ENCODE results near the gene TCF4.

Gene TCF4

GRCh38 chr18:55455938-55456337, 132.1 kb downstream of the TCF4 start:
- no peak overlapping the region for H3K4me3 ChIP-seq (ENCODE audit: low read depth, low read length)
- DNase-seq (ENCODE audit: low read depth), result peak; percentile 26

GRCh38 chr18:55453186-55453585, 134.8 kb downstream of the TCF4 start:
- H3K4me3 ChIP-seq (ENCODE audit: low read depth, low read length), result no peak overlapping the region
- DNase-seq (ENCODE audit: low read depth), result no peak

- H3K4me3 ChIP-seq (ENCODE audit: low read depth, low read length), result no peak overlapping the region
- peak; percentile 6 for DNase-seq (ENCODE audit: low read depth)
Measured at GRCh38 chr18:55452123-55452611, 135.8 kb downstream of the TCF4 start.

GRCh38 chr18:55449412-55450140, 138.4 kb downstream of the TCF4 start:
- H3K4me3 ChIP-seq (ENCODE audit: low read depth, low read length), result no peak overlapping the region
- DNase-seq (ENCODE audit: low read depth), result no peak

- no peak for DNase-seq (ENCODE audit: low read depth)
- no peak overlapping the region for H3K4me3 ChIP-seq (ENCODE audit: low read depth, low read length)
Measured at GRCh38 chr18:55448420-55448819, 139.6 kb downstream of the TCF4 start.

GRCh38 chr18:55447672-55448018, 140.3 kb downstream of the TCF4 start:
- no peak overlapping the region for H3K4me3 ChIP-seq (ENCODE audit: low read depth, low read length)
- DNase-seq (ENCODE audit: low read depth), result no peak

GRCh38 chr18:55446996-55447671, 140.9 kb downstream of the TCF4 start:
- DNase-seq (ENCODE audit: low read depth), result no peak
- H3K4me3 ChIP-seq (ENCODE audit: low read depth, low read length), result no peak overlapping the region

GRCh38 chr18:55444536-55444935, 143.5 kb downstream of the TCF4 start:
- no peak for DNase-seq (ENCODE audit: low read depth)
- no peak overlapping the region for H3K4me3 ChIP-seq (ENCODE audit: low read depth, low read length)

GRCh38 chr18:55443776-55444175, 144.2 kb downstream of the TCF4 start:
- H3K4me3 ChIP-seq (ENCODE audit: low read depth, low read length), result no peak overlapping the region
- DNase-seq (ENCODE audit: low read depth), result no peak

- no peak for DNase-seq (ENCODE audit: low read depth)
- H3K4me3 ChIP-seq (ENCODE audit: low read depth, low read length), result no peak overlapping the region
Measured at GRCh38 chr18:55442561-55442960, 145.4 kb downstream of the TCF4 start.

GRCh38 chr18:55440988-55441387, 147.0 kb downstream of the TCF4 start:
- H3K4me3 ChIP-seq (ENCODE audit: low read depth, low read length), result no peak overlapping the region

GRCh38 chr18:55439056-55439455, 148.9 kb downstream of the TCF4 start:
- H3K4me3 ChIP-seq (ENCODE audit: low read depth, low read length), result no peak overlapping the region
- DNase-seq (ENCODE audit: low read depth), result no peak

More at GRCh38 chr18:55440988-55441387, 147.0 kb downstream of the TCF4 start:
- DNase-seq (ENCODE audit: low read depth), result no peak

GRCh38 chr18:55435592-55435991, 152.4 kb downstream of the TCF4 start:
- DNase-seq (ENCODE audit: low read depth), result no peak
- H3K4me3 ChIP-seq (ENCODE audit: low read depth, low read length), result no peak overlapping the region

GRCh38 chr18:55433648-55434047, 154.3 kb downstream of the TCF4 start:
- DNase-seq (ENCODE audit: low read depth), result no peak
- no peak overlapping the region for H3K4me3 ChIP-seq (ENCODE audit: low read depth, low read length)

GRCh38 chr18:55433140-55433539, 154.9 kb downstream of the TCF4 start:
- H3K4me3 ChIP-seq (ENCODE audit: low read depth, low read length), result no peak overlapping the region
- DNase-seq (ENCODE audit: low read depth), result no peak

- H3K4me3 ChIP-seq (ENCODE audit: low read depth, low read length), result no peak overlapping the region
- no peak for DNase-seq (ENCODE audit: low read depth)
Measured at GRCh38 chr18:55432307-55433040, 155.5 kb downstream of the TCF4 start.

- no peak overlapping the region for H3K4me3 ChIP-seq (ENCODE audit: low read depth, low read length)
- no peak for DNase-seq (ENCODE audit: low read depth)
Measured at GRCh38 chr18:55430026-55430425, 158.0 kb downstream of the TCF4 start.

- DNase-seq (ENCODE audit: low read depth), result no peak
- H3K4me3 ChIP-seq (ENCODE audit: low read depth, low read length), result no peak overlapping the region
Measured at GRCh38 chr18:55427951-55428350, 160.0 kb downstream of the TCF4 start.

GRCh38 chr18:55425698-55426097, 162.3 kb downstream of the TCF4 start:
- DNase-seq (ENCODE audit: low read depth), result no peak
- no peak overlapping the region for H3K4me3 ChIP-seq (ENCODE audit: low read depth, low read length)

GRCh38 chr18:55422456-55423180, 165.4 kb downstream of the TCF4 start:
- peak overlapping the region; percentile 48 for H3K4me3 ChIP-seq (ENCODE audit: low read depth, low read length)
- DNase-seq (ENCODE audit: low read depth), result no peak

Measured in skeletal muscle cell (primary cell).